K562 (cell line): ENCODE measurements around the gene IRX5.

Source experiments
- CCAR2 ChIP-seq: fragments of 200-400 bp; formaldehyde crosslinking; IDR thresholded peaks from 2 replicates; pipeline ENCODE4 v1.6.1; 2017; ENCODE audit warnings: mild to moderate bottlenecking, low read depth, low read length
- EGR1 ChIP-seq: fragments of 450-650 bp; conservative IDR thresholded peaks from 2 replicates; pipeline ENCODE4 v1.6.1; 2017; ENCODE audit warnings: mild to moderate bottlenecking
- EP300 ChIP-seq: IDR thresholded peaks from 2 replicates; pipeline ENCODE4 v1.6.1; 2012; ENCODE audit warnings: low read length, improper control_type of control experiment
- FOXM1 ChIP-seq, 2 experiments: fragments of 450-650 bp in 1 of 2; sonication (generic) in 1 of 2; formaldehyde crosslinking in 1 of 2; IDR thresholded peaks; 2 replicates each; pipeline versions ENCODE4 v1.6.1 to v1.9.0; 2017 to 2022; ENCODE audit warnings: low read depth in 2 of 2, mild to moderate bottlenecking in 2 of 2, missing genetic modification reagents in 1 of 2, moderate library complexity in 1 of 2
- HCFC1 ChIP-seq: IDR thresholded peaks from 2 replicates; pipeline ENCODE4 v1.6.1; 2012; ENCODE audit warnings: low read depth, low read length, improper control_type of control experiment
- NFE2L1 ChIP-seq: fragments of 450-650 bp; IDR thresholded peaks from 2 replicates; pipeline ENCODE4 v1.6.1; 2016; ENCODE audit warnings: missing genetic modification characterization, low read depth, mild to moderate bottlenecking, missing compliant biosample characterization, moderate library complexity, borderline replicate concordance
- POLR2AphosphoS5 ChIP-seq: IDR thresholded peaks from 2 replicates; pipeline ENCODE4 v1.6.1; 2011; ENCODE audit warnings: mild to moderate bottlenecking, low read depth, low read length, moderate library complexity; ENCODE audit not compliant: control insufficient read depth, insufficient read depth
- RAD21 ChIP-seq, 2 experiments: fragments of 250-450 bp in 1 of 2; fragments of 450-650 bp in 1 of 2; sonication (Bioruptor Pico) in 1 of 2; formaldehyde crosslinking in 1 of 2; IDR thresholded peaks in 1 of 2; conservative IDR thresholded peaks in 1 of 2; 2 replicates each; pipeline versions ENCODE4 v1.4.0 to v1.8.0; 2020 to 2022; ENCODE audit warnings: mild to moderate bottlenecking in 2 of 2, moderate library complexity in 1 of 2
- STAG1 ChIP-seq: sonication (generic); formaldehyde crosslinking; IDR thresholded peaks from 2 replicates; pipeline ENCODE4 v1.5.0; 2020; ENCODE audit warnings: missing genetic modification reagents, borderline replicate concordance
- THRA ChIP-seq: fragments of 450-650 bp; IDR thresholded peaks from 2 replicates; pipeline ENCODE4 v1.6.1; 2017; ENCODE audit warnings: mild to moderate bottlenecking, moderate library complexity
- ZBTB33 ChIP-seq: sonication (generic); formaldehyde crosslinking; IDR thresholded peaks from 2 replicates; pipeline ENCODE4 v1.8.1; 2023; ENCODE audit warnings: mild to moderate bottlenecking, missing genetic modification reagents
- ZEB2 ChIP-seq: fragments of 450-650 bp; IDR thresholded peaks from 2 replicates; pipeline ENCODE4 v1.6.1; 2016

GRCh38 chr16:54890381-54890780 is 40.3 kb upstream of the IRX5 start:
- no peak for TF ChIP-seq ZEB2
- no peak for TF ChIP-seq EGR1
- TF ChIP-seq NFE2L1 (tag) = no peak
- no peak for TF ChIP-seq POLR2AphosphoS5
- no peak for TF ChIP-seq ZBTB33 (CRISPR knock-in tag)
- no peak for TF ChIP-seq THRA
- TF ChIP-seq RAD21 (CRISPR knock-in tag; conservative IDR thresholded peaks at IDR 0.05 in 1 of 2, IDR thresholded peaks at IDR 0.05 in 1 of 2) = no peak
- TF ChIP-seq STAG1 (CRISPR knock-in tag) = no peak
- TF ChIP-seq FOXM1 (IDR thresholded peaks at IDR 0.05; ENCODE audit: low read depth) = no peak
- no peak for TF ChIP-seq FOXM1 (CRISPR knock-in tag; IDR thresholded peaks at IDR 0.05; ENCODE audit: low read depth)
- TF ChIP-seq HCFC1 = no peak
- TF ChIP-seq EP300 = no peak
- no peak for TF ChIP-seq CCAR2
